Activated CD4-positive, CD25-positive, alpha-beta regulatory T cell (primary cell): ENCODE results near the gene MYO1D.

ENCODE experiments used
- DNase-seq, 4 experiments: peaks; one replicate each; lab custom pipeline; 2025; lab: John Stamatoyannopoulos, UW

Gene MYO1D

DNA sequence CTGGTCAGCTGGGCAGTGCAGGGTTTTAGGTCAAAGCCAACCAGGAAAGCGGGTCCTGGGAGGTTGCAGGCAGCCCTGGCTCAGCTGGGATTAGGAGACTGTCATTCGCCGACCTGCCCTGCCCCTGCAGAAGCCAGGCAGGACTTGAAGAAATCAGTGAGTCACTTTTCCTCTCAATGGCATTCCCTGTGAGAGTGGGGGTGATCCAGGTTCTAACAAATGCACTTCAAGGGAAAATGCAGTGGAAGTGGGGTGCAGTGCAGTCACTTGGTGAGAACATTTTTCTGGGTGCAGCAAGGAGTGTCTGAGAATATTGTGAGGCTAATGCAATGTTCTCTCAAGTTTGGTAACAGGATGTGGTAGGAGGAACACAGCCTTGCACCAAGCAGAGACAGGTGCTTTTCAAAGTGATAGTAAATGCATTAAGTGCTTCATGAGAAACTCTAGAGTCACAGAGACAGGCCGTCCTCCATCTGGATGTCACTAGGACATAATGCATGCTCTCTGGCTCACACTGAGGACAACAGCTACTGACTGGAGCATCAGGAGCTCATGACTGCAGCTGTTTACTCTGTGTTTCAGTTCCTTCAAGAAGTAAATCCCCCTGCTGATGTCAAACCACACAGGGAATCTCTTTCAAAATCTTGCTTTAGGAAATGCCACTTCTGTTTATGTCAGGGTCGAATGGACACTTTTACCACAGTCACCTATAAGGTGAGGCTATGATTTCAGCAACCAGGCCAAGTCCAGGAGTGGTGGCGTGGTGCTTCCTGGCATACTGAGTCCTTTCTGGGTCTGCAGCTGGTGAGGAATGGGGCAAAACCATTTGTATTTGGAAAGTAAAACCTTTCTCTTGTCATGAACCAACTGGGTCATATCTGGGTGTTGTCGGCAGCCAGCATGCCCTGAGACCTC, 373.4 kb downstream of the MYO1D start:
- peak in 1 of 4 experiments; percentile 20 for DNase-seq

DNA sequence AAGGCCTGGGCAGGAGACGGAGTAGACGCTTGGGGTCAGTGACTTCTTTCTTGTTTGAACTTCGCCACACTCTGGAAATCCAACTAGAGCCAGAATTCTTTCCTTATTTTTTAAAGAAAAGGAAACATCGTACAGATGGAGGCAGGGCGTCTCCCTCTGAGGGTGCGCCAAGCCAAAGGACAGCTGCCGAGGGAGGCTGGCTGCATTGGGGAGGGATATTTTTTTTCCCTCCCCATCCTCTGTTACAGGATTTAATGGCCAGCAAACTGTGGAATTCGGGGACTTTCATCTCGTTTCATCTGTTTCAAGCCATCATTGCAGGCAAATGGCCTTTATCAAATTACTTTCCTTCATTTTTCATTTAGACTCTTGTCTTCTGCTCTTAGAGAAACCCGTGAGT, 374.2 kb downstream of the MYO1D start:
- no peak for DNase-seq

DNA sequence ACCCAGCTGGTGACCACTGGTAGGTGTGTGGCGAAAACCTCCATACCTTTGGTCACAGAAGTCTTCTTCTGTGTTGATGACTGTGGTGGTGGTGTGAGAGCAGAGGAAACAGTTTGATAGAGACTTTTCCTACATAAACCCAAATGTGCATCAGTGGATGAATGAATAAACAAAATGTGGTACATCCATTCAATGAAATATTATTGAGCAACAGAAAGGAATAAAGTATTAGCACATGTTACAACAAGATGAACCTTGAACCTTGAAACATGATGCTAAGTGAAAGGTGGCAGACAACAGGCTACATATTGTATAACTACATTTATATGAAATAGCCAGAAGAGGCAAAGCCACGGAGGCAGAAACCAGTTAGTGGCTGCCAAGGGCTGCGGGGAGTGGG, 374.9 kb downstream of the MYO1D start:
- DNase-seq = no peak

DNA sequence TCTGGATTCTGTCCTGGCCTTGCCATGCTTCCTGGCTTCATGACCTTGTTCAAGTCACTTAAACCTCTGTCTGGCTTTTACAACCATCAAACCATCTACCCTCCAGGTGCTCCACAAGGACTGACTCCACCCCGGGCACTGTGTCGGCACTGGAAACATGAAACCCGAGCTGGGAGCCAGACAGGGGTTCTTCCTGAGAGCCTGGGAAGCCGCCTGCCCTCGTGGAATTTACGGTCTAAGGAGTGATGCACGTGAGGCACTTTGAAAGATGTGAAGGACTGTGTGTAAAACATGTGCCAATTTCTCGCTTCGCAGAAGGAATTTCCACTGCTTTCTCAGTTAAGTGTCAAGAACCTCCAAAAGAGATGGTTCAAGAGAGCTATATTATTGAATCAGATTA, 378.5 kb downstream of the MYO1D start:
- DNase-seq = no peak

DNA sequence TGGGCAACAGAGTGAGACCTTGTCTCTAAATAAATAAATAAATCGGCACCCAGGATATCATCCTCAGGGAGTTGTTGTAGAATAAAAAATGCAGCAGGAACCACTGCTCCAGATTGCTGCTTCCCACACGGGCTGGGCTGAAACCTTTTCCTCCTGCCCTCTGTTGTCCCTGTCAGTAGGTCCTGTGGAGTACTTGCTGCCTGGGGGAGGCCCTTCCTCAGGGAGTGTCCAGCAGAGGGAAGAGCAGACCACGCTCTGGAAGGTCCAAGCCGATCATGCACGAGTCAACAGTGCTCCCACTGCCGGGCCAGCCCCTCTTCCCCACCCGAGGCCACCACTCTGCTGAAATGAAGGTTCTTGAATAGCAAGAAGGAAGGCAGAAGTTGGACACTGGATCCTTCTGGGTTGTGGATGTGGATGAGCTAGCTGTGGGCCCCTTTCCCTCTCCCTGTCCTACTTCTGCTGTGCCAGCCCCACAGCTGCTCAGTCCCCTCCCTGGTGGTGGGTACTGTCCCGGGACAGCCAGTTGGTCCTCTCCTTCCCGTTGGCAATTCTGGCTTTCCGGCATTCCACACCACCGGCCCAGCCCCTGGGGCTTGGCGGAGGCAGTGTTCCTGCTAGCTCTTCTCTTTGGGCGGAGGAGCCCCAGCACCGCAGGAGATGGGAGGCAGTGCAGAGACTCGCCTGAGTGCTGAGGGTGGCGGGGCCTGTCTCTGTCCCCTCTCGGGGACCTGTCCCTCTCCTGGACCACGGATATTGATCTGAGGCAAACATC, 379.3 kb downstream of the MYO1D start:
- no peak for DNase-seq

DNA sequence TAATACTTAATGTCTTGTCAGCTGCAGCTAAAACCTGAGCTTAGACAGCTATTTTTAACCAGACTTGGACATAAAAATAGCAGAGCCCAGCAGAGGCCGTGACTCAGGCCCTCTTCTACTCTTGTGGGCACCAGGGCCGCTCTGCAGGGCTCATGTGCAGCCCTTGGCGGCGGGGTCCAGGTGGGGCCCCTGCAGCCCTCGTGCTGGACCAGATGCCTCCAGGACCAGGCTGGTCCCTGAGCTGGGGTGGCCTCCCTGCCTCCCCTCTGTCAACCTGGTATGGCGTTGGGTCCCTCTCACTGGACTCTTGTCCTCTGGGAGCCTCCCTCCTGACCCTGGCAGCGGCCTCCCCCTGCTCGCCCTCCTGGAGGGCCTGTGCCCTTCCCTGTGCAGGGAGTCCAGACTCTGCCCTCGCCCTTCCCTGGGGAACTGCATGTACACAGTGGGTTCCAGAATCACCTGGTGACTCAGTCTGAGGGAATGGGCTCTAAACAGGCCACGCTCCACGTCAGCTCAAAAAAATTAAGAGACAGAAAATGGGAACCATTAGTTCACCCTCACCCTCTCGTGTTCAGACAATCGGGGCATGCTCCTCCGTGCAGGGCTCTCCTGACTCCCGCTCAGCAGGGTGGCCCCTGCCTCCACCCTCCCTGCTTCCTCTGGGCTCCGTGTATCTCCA, 380.4 kb downstream of the MYO1D start:
- no peak for DNase-seq

DNA sequence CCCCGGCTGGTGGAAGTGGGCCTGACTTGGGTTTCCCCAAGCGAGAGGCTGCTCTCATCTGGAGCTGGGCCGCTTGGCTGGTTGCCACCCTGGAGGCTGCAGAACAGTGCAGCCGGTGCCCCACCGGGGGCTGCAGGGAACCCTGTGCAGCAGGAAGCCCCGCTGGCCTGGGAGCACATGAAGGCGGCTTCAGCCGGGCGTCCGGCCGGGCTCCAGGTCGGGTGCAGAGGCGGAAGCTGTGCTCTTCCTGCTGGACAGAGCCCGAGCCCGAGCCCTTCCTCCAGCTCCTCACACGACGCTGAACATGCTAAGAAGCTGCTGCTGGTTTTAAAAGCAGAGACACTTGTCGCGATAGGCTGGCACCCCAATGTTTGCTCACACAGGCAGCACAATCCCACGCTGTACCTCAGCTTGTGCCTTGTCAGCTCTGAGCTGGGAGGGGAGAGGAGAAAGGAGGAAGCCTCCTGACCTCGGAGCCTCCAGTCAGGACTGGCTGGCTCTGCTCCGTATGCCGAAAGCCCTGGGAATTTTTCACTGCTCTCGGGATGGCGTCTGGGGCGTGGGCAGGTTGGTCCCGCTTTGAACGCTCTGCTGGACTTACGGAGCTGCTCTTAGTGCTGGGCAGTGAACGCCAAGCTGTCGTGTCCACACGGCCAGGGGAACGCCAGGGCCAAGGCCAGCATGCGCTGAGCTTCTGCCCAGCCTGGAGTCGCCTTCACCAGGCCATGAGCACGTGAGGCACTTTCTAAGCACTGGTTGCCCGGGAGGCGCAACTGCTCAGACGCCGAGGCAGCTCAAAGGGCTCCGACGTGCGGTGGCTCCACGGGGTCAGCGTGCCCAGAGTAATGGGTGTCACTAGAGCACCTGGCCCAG, 381.3 kb downstream of the MYO1D start:
- no peak for DNase-seq

DNA sequence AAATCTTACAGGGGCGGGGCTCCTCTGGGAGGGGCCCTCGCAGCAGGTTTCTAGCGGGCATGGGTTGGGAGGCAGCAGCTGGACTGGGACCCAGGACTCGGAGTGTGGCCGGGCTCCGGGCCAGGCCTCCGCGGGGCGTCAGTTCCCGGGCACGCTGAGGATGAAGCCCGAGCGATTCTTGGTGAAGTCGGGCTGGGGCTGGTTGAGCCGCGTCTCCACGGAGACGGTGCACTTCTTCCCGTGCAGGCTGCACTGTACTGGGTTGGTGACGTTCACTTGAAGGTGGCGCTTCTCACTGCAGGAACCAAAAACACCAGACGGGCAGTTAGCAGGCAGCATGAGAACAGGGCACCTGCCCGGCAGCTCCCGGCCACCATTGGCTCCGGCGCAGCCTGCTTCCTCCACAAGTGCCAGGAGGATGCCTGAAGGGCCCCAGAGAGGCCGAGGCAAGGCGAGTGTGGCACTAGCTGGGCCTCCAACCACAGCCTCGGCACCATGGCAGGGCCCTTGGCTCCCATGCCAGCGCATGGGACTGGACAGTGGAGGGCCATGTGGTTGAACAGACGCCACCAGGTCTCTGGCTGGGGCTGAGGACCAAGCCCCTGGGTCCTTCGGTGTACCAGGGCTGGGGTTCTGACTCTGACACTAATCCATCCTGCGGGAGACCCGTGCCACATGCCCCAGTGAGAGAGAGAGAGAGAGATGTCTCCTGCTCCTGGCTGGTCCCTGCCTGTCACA, 382.1 kb downstream of the MYO1D start:
- no peak for DNase-seq

DNA sequence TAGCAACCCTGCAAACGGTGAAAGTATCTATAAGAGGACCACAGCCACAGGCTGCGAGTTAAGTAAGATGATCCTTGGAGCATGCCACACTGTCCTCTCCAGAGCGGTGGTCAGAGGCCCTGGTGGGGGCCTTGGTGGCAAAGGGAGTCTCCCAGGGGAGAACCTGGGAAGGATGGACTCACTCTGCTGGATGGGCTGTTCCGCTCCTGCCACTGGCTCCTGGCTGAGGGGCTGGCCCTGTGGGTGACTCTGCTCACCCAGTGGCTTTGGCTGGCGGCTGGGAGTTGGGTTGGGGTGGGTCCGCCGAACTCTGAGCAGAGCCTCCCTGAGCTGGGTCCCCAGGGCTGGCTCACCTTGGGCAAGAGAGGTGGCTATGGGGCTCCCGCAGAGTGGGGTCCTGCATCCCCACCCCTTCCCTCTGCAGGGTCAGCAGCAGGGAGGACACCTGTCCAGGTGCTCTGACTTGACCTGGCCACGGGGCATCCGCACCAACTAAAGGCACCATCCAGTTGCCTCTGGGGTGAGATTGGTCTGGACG, 382.9 kb downstream of the MYO1D start:
- no peak for DNase-seq

DNA sequence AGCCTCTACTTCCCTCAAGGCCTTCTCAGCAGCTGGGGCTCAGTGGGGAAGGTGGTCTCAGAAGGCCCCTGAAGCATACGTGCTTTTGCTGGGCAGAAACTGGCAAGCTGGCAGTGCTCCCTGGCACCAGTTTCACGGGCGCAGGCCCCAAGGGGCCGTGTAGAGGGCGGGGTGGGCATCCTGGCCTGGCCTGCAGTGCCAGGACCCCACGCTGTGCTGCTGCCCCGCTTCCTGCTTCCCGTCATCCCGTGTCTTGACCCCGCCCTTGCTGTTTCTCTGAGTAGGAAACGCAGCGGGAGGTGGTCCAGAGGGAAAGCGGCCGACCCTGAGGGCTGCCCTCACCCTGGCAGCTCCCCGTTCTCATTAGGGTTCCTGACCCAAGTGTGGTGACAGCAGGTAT, 383.4 kb downstream of the MYO1D start:
- no peak for DNase-seq

DNA sequence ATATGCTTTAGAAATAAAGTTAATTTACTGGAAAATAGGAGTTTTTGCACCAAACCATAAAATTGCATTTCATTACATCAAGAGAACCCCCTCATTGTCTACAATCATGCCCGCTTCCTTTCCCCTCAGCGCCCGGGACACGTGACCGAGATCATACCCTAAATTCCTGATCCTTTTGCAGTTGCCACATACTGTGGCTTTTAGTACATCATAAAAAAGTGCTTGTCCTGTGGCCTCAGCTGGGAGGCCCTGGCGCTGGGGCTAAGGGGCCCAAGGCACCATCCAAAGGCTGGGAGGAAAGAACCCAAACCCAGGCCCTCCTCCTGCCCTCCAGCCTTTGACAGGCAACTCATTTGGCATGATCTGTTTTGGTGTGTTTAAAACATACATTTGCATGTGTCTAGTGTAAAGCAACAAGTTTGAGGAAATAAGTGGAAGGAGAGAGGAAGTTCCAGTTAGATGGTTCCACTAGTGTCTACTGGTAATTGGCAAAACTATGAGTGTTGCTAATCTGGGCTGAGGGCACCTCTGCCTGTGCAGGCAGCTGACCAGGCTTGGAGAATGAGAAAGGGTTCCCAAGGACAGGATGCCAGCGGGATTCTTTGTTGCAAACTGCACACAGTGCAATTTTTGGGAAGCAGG, 384.2 kb downstream of the MYO1D start:
- no peak for DNase-seq

DNA sequence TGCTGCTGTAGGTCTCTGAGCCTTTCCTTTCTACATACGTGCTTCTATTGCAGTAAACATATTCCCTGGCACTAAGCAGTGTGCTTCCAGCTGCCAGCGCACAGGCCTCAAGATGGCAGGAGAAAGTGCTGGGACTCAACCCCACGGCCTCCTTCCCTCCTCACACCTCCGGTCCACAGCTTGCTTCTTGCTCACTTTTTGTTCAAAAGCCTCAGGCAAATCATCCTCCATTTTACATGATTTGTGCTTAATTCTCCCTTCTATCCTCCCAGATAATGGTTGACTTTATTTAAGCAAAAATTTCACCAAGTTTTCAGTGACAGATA, 384.7 kb downstream of the MYO1D start:
- no peak for DNase-seq

DNA sequence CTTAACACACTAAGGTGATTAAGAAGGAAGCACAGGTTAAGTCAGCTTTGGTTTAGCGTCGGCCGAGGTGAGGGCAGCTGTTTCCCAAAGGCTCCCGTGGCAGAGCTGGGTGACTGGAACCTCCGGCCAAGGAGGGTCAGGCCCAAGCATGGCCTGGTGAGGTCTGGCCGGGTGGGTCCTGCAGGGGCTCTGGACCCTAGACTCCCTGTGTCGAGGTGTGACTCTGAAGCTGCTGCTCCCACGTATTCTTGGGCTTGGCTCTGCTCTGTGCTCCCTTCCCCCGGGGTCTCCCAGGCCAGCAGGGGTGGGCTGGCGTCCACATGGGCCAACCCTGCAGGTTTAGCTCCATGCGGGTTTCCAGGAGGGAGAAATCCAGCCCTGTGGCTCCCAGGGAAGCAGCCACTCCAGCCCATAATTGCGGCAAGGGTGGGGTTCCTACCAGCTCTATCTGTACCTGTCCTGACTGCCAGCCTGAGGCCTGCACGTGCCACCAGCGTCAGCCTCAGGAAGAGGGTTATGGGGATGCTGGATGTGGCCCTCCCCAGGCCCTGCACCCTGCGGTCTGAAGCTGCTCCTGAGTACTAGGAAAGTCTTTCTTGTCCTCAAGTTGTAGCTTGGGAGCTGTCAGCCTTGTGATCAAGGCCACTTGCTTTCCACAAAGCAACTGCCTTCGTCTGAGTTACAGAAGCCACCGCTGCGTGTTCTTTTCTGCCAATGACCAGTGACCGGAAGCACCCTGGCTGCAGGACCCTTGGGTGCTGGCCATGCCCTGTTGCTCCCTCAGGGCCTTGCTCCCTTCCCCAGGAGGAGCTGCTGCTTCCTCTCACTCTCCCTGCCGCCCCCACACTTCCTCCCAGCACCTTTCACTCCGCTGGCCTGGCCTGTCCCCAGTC, 385.3 kb downstream of the MYO1D start:
- DNase-seq = no peak

DNA sequence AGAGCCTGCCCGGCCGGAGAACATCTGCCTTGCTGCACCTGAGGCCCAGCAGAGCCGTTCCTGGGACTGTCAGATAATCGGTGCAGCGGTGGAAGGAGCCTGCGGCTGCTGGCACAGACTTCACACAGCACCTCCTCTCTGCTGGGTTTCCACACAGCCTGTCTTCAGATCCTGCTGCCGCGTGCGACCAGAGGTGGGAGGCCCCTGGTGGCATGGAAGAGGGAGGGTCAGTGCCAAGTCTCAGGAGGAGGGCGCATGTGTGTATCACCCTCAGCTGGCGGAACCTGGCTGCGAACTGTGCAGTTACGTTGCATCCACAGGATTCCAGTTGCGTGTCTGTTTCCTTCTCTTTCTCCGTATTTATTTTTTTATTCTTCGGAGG, 386.8 kb downstream of the MYO1D start:
- no peak for DNase-seq

DNA sequence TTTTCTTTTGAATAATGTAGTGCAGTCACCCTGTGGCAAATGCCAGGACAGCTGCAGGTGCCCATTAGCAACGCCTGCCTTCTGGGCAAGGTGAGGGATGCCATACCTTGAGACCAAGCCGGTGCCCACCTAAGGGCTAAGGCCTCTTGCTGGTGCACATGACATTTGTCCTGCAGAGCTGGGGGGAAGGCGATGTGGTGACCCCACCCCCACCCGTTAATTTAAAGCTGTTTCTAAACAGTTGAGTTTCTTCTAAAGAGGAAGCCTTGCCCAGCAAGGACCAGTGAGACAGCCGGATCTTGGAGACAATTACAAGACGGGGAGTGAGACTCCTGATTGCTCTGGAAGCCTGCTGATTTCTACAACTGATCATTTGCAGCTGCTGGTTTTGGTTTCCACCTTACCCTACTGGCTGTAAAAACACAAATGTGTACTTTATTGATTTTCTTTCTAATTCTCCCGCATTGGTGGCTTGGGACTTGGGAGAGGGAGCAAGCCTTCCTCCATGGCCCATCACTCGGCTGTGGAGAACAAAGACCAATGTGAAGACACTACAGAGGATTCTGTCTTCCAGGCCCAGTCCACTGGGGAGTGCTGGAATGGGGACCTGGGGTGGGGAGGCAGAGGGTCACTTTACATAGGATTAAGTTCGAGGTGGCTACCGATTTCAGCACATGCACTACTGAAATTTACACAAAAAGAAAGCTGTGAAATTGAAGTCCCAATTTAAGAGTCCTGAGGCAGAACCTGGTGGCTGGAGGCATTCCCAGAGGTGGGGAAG, 387.4 kb downstream of the MYO1D start:
- no peak for DNase-seq

DNA sequence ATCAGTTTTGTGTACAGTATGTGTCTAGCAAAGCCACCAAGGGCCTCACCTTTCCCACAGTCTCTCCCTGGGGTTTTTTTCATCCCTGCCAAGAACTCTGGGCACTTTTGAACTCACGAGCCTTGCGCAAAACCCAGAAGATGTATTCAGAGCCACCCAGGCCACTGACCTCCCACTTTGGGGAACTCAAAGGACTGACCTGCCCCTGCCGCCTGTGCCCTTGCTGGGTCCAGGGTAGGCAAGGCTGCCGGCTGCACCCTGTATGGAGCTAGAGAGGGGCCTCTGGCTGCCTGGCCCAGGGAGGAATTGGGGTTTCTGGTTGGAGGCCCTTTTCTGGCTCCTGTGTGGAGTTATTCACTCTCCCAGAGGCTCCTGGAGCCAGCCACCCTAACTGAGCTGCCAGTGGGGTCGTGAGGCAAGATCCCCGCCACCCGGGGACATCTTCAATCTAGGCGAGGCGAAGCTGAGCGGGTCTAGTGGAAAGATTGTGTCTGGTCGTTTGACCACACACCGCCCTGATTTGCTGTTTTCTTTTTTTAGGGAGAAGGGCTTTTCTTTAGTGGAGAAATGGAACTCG, 388.2 kb downstream of the MYO1D start:
- no peak for DNase-seq

DNA sequence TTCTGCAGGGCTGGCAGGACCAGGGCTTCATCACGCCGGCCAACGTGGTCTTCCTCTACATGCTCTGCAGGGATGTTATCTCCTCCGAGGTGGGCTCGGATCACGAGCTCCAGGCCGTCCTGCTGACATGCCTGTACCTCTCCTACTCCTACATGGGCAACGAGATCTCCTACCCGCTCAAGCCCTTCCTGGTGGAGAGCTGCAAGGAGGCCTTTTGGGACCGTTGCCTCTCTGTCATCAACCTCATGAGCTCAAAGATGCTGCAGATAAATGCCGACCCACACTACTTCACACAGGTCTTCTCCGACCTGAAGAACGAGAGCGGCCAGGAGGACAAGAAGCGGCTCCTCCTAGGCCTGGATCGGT, 388.8 kb downstream of the MYO1D start:
- no peak for DNase-seq

DNA sequence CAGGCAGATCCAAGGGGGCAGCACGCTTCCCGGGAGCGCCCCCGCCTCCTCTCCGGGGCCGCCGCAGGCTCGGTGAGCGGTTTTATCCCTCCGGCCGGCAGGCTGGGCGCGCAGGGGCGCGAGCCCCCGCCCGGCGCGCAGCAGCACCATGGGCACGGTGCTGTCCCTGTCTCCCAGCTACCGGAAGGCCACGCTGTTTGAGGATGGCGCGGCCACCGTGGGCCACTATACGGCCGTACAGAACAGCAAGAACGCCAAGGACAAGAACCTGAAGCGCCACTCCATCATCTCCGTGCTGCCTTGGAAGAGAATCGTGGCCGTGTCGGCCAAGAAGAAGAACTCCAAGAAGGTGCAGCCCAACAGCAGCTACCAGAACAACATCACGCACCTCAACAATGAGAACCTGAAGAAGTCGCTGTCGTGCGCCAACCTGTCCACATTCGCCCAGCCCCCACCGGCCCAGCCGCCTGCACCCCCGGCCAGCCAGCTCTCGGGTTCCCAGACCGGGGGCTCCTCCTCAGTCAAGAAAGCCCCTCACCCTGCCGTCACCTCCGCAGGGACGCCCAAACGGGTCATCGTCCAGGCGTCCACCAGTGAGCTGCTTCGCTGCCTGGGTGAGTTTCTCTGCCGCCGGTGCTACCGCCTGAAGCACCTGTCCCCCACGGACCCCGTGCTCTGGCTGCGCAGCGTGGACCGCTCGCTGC, 389.3 kb downstream of the MYO1D start:
- no peak for DNase-seq
